ENCODE measurements around the gene SDK1. TPM values are rescaled to one million over a fixed set of nuclear protein-coding genes. Genes with fewer than 3 reads are reported as not detected.
"Not testable (repeated sequence)": the region's sequence is repeated elsewhere in the genome, so short reads cannot be mapped to it uniquely, and the experiment has no call there.

Gene SDK1
- total RNA-seq, 1 donor from 2014 or later: 225 TPM

- Mint-ChIP-seq H3K9me3 (ENCODE audit: unreplicated experiment) (no peaks in the 10 kb centered on the region), H3K4me1 (ENCODE audit: low read depth, unreplicated experiment) (peaks cover 11% of the 10 kb centered on the region), H3K36me3 (ENCODE audit: unreplicated experiment) (no peaks in the 10 kb centered on the region), H3K27ac (ENCODE audit: unreplicated experiment) (no peak overlapping the region), H3K4me3 (ENCODE audit: unreplicated experiment) (no peak overlapping the region), H3K27me3 (ENCODE audit: unreplicated experiment) (no peaks in the 10 kb centered on the region)
- no peak for DNase-seq
- TF ChIP-seq, protein P1, sequence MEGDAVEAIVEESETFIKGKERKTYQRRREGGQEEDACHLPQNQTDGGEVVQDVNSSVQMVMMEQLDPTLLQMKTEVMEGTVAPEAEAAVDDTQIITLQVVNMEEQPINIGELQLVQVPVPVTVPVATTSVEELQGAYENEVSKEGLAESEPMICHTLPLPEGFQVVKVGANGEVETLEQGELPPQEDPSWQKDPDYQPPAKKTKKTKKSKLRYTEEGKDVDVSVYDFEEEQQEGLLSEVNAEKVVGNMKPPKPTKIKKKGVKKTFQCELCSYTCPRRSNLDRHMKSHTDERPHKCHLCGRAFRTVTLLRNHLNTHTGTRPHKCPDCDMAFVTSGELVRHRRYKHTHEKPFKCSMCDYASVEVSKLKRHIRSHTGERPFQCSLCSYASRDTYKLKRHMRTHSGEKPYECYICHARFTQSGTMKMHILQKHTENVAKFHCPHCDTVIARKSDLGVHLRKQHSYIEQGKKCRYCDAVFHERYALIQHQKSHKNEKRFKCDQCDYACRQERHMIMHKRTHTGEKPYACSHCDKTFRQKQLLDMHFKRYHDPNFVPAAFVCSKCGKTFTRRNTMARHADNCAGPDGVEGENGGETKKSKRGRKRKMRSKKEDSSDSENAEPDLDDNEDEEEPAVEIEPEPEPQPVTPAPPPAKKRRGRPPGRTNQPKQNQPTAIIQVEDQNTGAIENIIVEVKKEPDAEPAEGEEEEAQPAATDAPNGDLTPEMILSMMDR (IDR thresholded peaks at IDR 0.05; ENCODE audit: partially characterized antibody, unreplicated experiment): no peak
These were observed 394.6 kb downstream of the SDK1 start for GRCh38 chr7:3695602-3696001.

DNA sequence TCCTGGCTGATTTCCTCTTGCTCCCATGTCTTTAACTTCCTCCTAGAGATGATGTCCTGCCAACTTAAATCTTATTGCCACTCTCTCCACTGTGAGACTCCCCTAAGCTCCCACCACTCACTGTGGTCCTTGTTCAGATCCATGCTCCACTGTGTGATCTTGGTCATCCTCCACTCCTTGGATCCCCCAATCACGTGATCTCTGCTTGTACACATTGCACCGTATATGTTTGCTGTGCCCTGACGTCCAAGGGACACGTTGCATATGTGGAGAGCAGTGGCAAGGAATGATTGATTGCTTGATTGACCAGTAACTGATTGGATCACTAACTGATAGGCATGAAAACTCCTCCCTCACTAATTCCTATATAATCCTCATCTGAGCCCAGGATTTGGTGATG lies 395.1 kb downstream of the SDK1 start:
- Mint-ChIP-seq H3K36me3 (ENCODE audit: unreplicated experiment) (no peaks in the 10 kb centered on the region), H3K4me3 (ENCODE audit: unreplicated experiment) (no peak overlapping the region), H3K27me3 (ENCODE audit: unreplicated experiment) (no peaks in the 10 kb centered on the region), H3K27ac (ENCODE audit: unreplicated experiment) (no peak overlapping the region), H3K4me1 (ENCODE audit: low read depth, unreplicated experiment) (peaks cover 11% of the 10 kb centered on the region), H3K9me3 (ENCODE audit: unreplicated experiment) (no peaks in the 10 kb centered on the region)
- no peak for DNase-seq
- TF ChIP-seq, protein P1 (IDR thresholded peaks at IDR 0.05; ENCODE audit: partially characterized antibody, unreplicated experiment): no peak

DNA sequence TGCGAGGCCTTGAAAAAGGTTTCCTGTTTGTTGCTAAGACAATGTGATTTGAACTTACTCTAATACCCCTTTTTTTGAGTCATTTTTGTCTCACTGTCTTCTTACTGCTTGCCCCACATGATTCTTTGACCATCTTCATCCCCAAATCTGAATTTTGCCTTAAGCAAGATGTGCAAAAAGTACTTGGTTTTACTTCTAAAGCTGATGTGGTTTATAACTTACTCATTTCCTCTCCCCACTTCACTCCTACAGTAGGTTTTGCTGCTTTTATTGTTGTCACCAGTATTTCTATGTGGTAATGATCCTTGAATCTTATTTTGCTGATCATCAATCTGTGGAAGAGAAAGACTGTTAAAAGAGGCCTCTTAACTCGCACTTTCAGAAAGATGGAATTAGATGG lies 396.4 kb downstream of the SDK1 start:
- no peaks in the 10 kb centered on the region for H3K36me3 Mint-ChIP-seq (ENCODE audit: unreplicated experiment)
- no peaks in the 10 kb centered on the region for H3K9me3 Mint-ChIP-seq (ENCODE audit: unreplicated experiment)
- H3K27me3 Mint-ChIP-seq (ENCODE audit: unreplicated experiment): no peaks in the 10 kb centered on the region
- H3K4me3 Mint-ChIP-seq (ENCODE audit: unreplicated experiment): no peak overlapping the region
- peaks cover 6% of the 10 kb centered on the region for H3K4me1 Mint-ChIP-seq (ENCODE audit: low read depth, unreplicated experiment)
- no peak for DNase-seq
- TF ChIP-seq, protein P1 (IDR thresholded peaks at IDR 0.05; ENCODE audit: partially characterized antibody, unreplicated experiment): no peak
- H3K27ac Mint-ChIP-seq (ENCODE audit: unreplicated experiment): no peak overlapping the region

DNA sequence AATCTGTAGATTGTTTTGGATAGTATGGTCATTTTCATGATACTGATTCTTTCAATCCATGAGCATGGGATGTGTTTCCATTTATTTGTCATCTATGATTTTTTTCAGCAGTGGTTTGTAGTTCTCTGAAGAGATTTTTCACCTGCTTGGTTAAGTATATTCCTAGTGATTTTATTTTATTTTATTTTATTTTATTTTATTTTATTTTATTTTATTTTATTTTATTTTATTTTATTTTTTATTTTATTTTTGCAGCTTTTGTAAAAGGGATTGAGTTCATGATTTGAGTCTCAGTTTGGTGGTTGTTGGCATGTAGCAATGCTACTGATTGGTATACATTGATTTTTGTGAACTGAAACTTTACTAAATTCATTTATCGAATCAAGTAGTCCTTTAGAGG lies 404.2 kb downstream of the SDK1 start:
- peaks cover 7% of the 10 kb centered on the region for H3K9me3 Mint-ChIP-seq (ENCODE audit: unreplicated experiment)
- DNase-seq: no peak
- H3K4me1 Mint-ChIP-seq (ENCODE audit: low read depth, unreplicated experiment): peaks cover 8% of the 10 kb centered on the region
- H3K27ac Mint-ChIP-seq (ENCODE audit: unreplicated experiment): no peak overlapping the region
- TF ChIP-seq, protein P1 (IDR thresholded peaks at IDR 0.05; ENCODE audit: partially characterized antibody, unreplicated experiment): no peak
- no peak overlapping the region for H3K4me3 Mint-ChIP-seq (ENCODE audit: unreplicated experiment)
- peaks cover 6% of the 10 kb centered on the region for H3K36me3 Mint-ChIP-seq (ENCODE audit: unreplicated experiment)
- H3K27me3 Mint-ChIP-seq (ENCODE audit: unreplicated experiment): no peaks in the 10 kb centered on the region

DNA sequence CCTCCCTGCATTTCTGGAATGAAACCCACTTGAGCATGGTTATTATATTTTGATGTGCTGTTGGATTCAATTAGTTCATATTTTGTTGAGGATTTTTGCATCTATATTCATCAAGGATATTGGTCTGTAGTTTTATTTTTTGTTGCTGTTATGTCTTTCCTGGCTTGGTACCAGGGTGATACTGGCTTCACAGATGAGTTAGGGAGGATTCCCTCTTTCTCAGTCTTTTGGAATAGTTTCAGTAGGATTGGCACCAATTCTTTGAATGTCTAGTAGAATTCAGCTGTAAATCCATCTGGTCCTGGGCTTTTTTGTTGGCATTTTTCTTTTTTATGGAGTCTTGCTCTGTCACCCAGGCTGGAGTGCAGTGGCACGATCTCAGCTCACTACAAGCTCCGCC lies 405.0 kb downstream of the SDK1 start:
- not testable (repeated sequence) for H3K4me3 Mint-ChIP-seq (ENCODE audit: unreplicated experiment); H3K36me3 Mint-ChIP-seq (ENCODE audit: unreplicated experiment); H3K27ac Mint-ChIP-seq (ENCODE audit: unreplicated experiment); H3K27me3 Mint-ChIP-seq (ENCODE audit: unreplicated experiment); DNase-seq; H3K4me1 Mint-ChIP-seq (ENCODE audit: low read depth, unreplicated experiment); H3K9me3 Mint-ChIP-seq (ENCODE audit: unreplicated experiment)

- Mint-ChIP-seq H3K36me3 (ENCODE audit: unreplicated experiment) (peaks cover 5% of the 10 kb centered on the region), H3K4me1 (ENCODE audit: low read depth, unreplicated experiment) (peaks cover 8% of the 10 kb centered on the region), H3K27ac (ENCODE audit: unreplicated experiment) (no peak overlapping the region), H3K27me3 (ENCODE audit: unreplicated experiment) (no peaks in the 10 kb centered on the region), H3K4me3 (ENCODE audit: unreplicated experiment) (no peak overlapping the region), H3K9me3 (ENCODE audit: unreplicated experiment) (peaks cover 14% of the 10 kb centered on the region)
- TF ChIP-seq, protein P1 (IDR thresholded peaks at IDR 0.05; ENCODE audit: partially characterized antibody, unreplicated experiment): no peak
- DNase-seq: no peak
These were observed 409.1 kb downstream of the SDK1 start for GRCh38 chr7:3710122-3710521.
